ENCODE results near the gene XIRP1.

The XIRP1 gene

GRCh38 chr3:39165518-39165917 lies 26.9 kb downstream of the XIRP1 start:
- ATAC-seq (ENCODE audit: insufficient read depth, low read depth) = no peak
- Histone ChIP-seq H3K9ac (ENCODE audit: low read depth, low read length) (no peak overlapping the region), H3K27me3 (ENCODE audit: insufficient read depth, low read length, poor library complexity) (no peaks in the 10 kb centered on the region), H3K4me1 (ENCODE audit: insufficient read depth, low read length) (no peaks in the 10 kb centered on the region), H2AFZ (ENCODE audit: low read depth, low read length) (no peak overlapping the region), H3K36me3 (ENCODE audit: insufficient read depth, low read length) (no peaks in the 10 kb centered on the region), H3K4me3 (ENCODE audit: low read depth in 1 of 2, low read length in 2 of 2) (no peak overlapping the region), H4K20me1 (ENCODE audit: insufficient read depth, low read length) (no peaks in the 10 kb centered on the region), H3K79me2 (ENCODE audit: insufficient read depth, low read length) (no peaks in the 10 kb centered on the region), H3K4me2 (ENCODE audit: insufficient read depth, low read length) (no peak overlapping the region), H3K9me3 (ENCODE audit: insufficient read depth, low read length, severe bottlenecking) (no peaks in the 10 kb centered on the region), H3K27ac (ENCODE audit: low read length) (no peak overlapping the region)
- no peak for TF ChIP-seq EZH2 (IDR thresholded peaks at IDR 0.05; ENCODE audit: borderline replicate concordance, low read depth, low read length, severe bottlenecking)
- no peak for TF ChIP-seq CTCF (IDR thresholded peaks at IDR 0.05; ENCODE audit: borderline replicate concordance, extremely low read depth, low read length, poor library complexity, severe bottlenecking)
- DNase-seq = no peak

GRCh38 chr3:39164414-39164813 lies 28.0 kb downstream of the XIRP1 start:
- Histone ChIP-seq H3K36me3 (ENCODE audit: insufficient read depth, low read length) (no peaks in the 10 kb centered on the region), H3K4me1 (ENCODE audit: insufficient read depth, low read length) (no peaks in the 10 kb centered on the region), H3K4me2 (ENCODE audit: insufficient read depth, low read length) (no peak overlapping the region), H3K9ac (ENCODE audit: low read depth, low read length) (no peak overlapping the region), H3K27ac (ENCODE audit: low read length) (no peak overlapping the region), H3K27me3 (ENCODE audit: insufficient read depth, low read length, poor library complexity) (no peaks in the 10 kb centered on the region), H3K79me2 (ENCODE audit: insufficient read depth, low read length) (no peaks in the 10 kb centered on the region), H3K4me3 (ENCODE audit: low read depth in 1 of 2, low read length in 2 of 2) (no peak overlapping the region), H2AFZ (ENCODE audit: low read depth, low read length) (no peak overlapping the region), H3K9me3 (ENCODE audit: insufficient read depth, low read length, severe bottlenecking) (no peaks in the 10 kb centered on the region), H4K20me1 (ENCODE audit: insufficient read depth, low read length) (no peaks in the 10 kb centered on the region)
- ATAC-seq (ENCODE audit: insufficient read depth, low read depth) (no peak), DNase-seq (no peak)
- no peak for TF ChIP-seq CTCF (IDR thresholded peaks at IDR 0.05; ENCODE audit: borderline replicate concordance, extremely low read depth, low read length, poor library complexity, severe bottlenecking)
- TF ChIP-seq EZH2 (IDR thresholded peaks at IDR 0.05; ENCODE audit: borderline replicate concordance, low read depth, low read length, severe bottlenecking) = no peak

GRCh38 chr3:39158148-39158715 lies 34.2 kb downstream of the XIRP1 start:
- no peak overlapping the region for H3K9ac ChIP-seq (ENCODE audit: low read depth, low read length)
- TF ChIP-seq CTCF (IDR thresholded peaks at IDR 0.05; ENCODE audit: borderline replicate concordance, extremely low read depth, low read length, poor library complexity, severe bottlenecking) = no peak
- peaks cover 36% of the 10 kb centered on the region for H3K27me3 ChIP-seq (ENCODE audit: insufficient read depth, low read length, poor library complexity)
- no peak overlapping the region for H2AFZ ChIP-seq (ENCODE audit: low read depth, low read length)
- no peaks in the 10 kb centered on the region for H3K79me2 ChIP-seq (ENCODE audit: insufficient read depth, low read length)
- H3K27ac ChIP-seq (ENCODE audit: low read length) = no peak overlapping the region
- no peak overlapping the region for H3K4me2 ChIP-seq (ENCODE audit: insufficient read depth, low read length)
- ATAC-seq (ENCODE audit: insufficient read depth, low read depth) = no peak
- H3K36me3 ChIP-seq (ENCODE audit: insufficient read depth, low read length) = no peaks in the 10 kb centered on the region
- peaks cover 3% of the 10 kb centered on the region for H3K4me1 ChIP-seq (ENCODE audit: insufficient read depth, low read length)
- no peaks in the 10 kb centered on the region for H3K9me3 ChIP-seq (ENCODE audit: insufficient read depth, low read length, severe bottlenecking)
- no peak overlapping the region for H3K4me3 ChIP-seq (ENCODE audit: low read depth in 1 of 2, low read length in 2 of 2)
- DNase-seq = no peak
- peaks cover 4% of the 10 kb centered on the region for H4K20me1 ChIP-seq (ENCODE audit: insufficient read depth, low read length)

GRCh38 chr3:39157359-39157758 lies 35.0 kb downstream of the XIRP1 start:
- H3K27me3 ChIP-seq (ENCODE audit: insufficient read depth, low read length, poor library complexity) = peaks cover 44% of the 10 kb centered on the region
- H3K9ac ChIP-seq (ENCODE audit: low read depth, low read length) = no peak overlapping the region
- DNase-seq = no peak
- no peak overlapping the region for H3K27ac ChIP-seq (ENCODE audit: low read length)
- no peaks in the 10 kb centered on the region; the same call in 1 of the 2 replicates for H3K36me3 ChIP-seq (ENCODE audit: insufficient read depth, low read length)
- no peak for ATAC-seq (ENCODE audit: insufficient read depth, low read depth)
- no peaks in the 10 kb centered on the region for H3K9me3 ChIP-seq (ENCODE audit: insufficient read depth, low read length, severe bottlenecking)
- no peak overlapping the region for H3K4me3 ChIP-seq (ENCODE audit: low read depth in 1 of 2, low read length in 2 of 2)
- no peak overlapping the region for H2AFZ ChIP-seq (ENCODE audit: low read depth, low read length)
- no peak overlapping the region for H3K4me2 ChIP-seq (ENCODE audit: insufficient read depth, low read length)
- H3K4me1 ChIP-seq (ENCODE audit: insufficient read depth, low read length) = peaks cover 12% of the 10 kb centered on the region
- TF ChIP-seq CTCF (IDR thresholded peaks at IDR 0.05; ENCODE audit: borderline replicate concordance, extremely low read depth, low read length, poor library complexity, severe bottlenecking) (no peak), EZH2 (IDR thresholded peaks at IDR 0.05; ENCODE audit: borderline replicate concordance, low read depth, low read length, severe bottlenecking) (no peak)
- H3K79me2 ChIP-seq (ENCODE audit: insufficient read depth, low read length) = no peaks in the 10 kb centered on the region
- H4K20me1 ChIP-seq (ENCODE audit: insufficient read depth, low read length) = peaks cover 10% of the 10 kb centered on the region

Data from DND-41 (cell line).